Stimulated activated naive CD8-positive, alpha-beta T cell treated with anti-CD3 and anti-CD28 coated beads, Interleukin-15, Interleukin-2, amounts not matched to agents 100 U/mL and 50 U/mL, for 24 hours (primary cell): ENCODE results near the gene PSMD9.
A peak's percentile ranks its signal among the peaks of the same experiment; 100 is the strongest.
"Not testable (repeated sequence)": the region's sequence is repeated elsewhere in the genome, so short reads cannot be mapped to it uniquely, and the experiment has no call there.

Experiments
- ATAC-seq: fragments of 150-1000 bp; cut with Tn5 transposase; one replicate; pipeline ENCODE4 v1.10.0; 2021
- DNase-seq: peaks from one replicate; pipeline ENCODE4 v3.0.0; 2021

Gene PSMD9

DNA sequence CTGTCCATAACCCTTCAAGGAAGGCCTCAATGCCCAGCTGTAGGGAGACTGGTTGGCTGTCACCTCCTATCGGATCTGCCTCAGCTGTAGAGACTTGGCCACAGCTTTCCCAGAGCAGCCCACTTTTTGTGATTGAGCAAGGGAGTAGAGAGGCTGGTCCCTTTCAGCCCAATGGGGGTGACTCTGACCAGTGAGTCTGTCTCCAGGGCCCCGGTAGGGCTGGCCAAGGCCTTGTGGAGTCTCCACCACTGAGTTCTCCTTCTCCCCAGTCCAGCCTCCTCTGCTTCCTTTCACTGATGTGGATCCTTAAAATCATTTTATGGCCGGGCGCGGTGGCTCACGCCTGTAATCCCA lies 15.4 kb upstream of the PSMD9 start:
- ATAC-seq (no peak), DNase-seq (no peak)

DNA sequence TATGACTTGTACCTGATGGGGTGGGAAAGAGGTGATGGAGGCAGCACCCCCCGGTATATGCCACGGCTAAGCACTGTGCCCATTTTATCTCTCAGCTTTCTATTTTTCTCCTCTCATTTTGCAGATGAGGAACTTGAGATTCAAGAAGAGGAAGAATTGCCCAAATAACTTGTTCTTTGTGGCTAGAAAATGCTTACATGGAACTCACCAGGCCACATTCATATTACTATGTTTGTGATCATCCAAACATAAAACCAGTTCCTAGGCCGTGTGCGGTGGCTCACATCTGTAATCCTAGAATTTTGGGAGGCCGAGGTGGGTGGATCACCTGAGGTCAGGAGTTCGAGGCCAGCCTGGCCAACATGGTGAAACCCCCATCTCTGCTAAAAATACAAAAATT lies 14.5 kb upstream of the PSMD9 start:
- ATAC-seq = no peak

DNA sequence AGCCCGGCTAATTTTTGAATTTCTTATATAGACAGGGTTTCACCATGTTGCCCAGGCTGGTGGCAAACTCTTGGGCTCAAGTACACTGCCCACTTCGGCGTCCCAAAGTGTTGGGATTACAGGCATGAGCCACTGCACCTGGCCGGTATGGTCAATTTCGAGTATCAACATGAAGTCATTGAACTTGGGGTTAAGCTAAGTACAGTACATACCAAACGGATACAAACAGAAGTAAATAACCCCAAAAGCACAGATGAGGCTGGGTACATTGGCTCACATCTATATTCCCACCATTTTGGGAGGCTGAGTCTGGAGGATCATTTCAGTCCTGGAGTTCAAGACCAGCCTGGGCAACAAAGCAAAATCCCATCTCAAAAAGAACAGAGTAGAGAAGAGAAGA lies 13.0 kb upstream of the PSMD9 start:
- ATAC-seq (no peak), DNase-seq (no peak)

More for the DNA sequence above, 14.5 kb upstream of the PSMD9 start:
- no peak for DNase-seq

DNA sequence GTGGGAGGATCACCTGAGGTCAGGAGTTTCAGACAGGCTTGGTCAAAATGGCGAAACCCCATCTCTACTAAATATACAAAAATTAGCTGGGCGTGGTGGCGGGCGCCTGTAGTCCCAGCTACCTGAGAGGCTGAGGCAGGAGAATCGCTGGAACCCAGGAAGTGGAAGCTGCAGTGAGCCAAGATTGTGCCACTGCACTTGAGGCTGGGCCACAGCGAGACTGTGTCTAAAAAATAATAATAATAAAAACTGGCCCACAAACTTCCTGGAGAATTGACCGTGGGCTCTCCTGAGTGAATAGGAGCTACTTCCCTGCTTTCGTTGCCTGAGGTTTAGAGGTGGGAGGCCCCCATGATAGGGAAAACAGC lies 12.5 kb upstream of the PSMD9 start:
- DNase-seq, ATAC-seq: not testable (repeated sequence)

DNA sequence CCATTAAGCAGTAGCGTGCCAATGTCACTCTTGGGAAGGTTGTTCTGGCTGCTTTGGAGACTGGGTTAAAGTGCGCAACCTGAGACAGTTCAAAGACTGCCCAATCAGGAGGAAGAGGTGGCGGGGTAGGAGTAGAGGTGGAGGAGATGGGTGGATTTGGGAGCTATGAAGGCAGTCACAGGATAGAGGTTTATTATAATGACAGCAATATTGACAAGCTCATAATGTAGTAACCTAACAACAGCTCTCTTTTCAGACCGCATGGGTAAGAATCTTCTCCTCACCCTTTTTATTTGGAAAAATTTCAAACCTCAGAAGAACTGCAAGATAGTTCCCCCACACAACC lies 5.3 kb upstream of the PSMD9 start:
- DNase-seq (no peak), ATAC-seq (no peak)

DNA sequence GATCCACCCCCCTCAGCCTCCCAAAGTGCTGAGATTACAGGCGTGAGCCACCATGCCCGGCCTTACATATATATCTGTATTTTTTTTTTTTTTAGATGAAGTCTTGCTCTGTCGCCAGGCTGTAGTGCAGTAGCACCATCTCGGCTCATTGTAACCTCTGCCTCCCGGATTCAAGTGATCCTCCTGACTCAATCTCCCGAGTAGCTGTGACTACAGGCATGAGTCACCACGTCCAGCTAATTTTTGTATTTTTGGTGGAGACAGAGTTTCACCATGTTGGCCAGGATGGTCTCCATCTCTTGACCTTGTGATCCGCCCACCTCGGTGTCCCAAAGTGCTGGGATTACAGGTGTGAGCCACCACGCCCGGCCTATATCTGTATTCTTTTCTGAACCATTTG lies 3.5 kb upstream of the PSMD9 start:
- ATAC-seq = not testable (repeated sequence)

DNA sequence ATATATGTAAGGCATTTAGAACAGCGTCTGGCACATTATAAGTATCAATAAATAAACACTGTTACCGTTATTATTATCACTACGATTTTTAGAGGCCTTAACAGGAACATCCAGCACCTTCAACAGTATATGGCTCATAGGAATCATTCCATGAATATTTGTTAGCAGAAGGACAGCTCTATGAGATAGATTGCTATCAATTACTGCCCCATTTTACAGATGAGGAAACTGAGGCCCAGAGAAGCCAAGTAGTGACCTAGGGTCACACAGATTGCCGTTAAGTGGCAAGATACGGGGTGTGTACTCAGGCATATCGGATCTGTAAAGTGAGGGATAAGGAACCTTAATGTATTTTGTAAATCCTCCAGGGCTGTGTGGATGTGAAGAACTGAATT lies 510 bp upstream of the PSMD9 start:
- DNase-seq (no peak), ATAC-seq (no peak)

More for the DNA sequence above, 3.5 kb upstream of the PSMD9 start:
- DNase-seq = not testable (repeated sequence)

DNA sequence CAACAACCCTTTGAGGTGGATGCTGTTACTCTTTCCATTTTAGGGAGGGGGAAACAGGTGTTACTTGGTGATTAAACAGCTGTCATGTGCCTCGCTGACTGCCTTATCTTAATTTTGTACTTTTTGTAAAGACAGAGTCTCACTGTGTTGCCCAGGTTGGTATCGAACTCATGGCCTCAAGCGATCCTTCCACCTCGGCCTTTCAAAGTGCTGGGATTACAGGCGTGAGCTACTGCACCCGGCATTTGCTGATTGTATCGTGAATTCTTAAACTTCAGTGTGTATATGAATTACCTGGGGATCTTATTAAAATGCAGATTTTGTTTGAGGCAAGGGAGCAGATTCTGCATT lies 659 bp downstream of the PSMD9 start:
- DNase-seq (peak; percentile 25), ATAC-seq (no peak)

DNA sequence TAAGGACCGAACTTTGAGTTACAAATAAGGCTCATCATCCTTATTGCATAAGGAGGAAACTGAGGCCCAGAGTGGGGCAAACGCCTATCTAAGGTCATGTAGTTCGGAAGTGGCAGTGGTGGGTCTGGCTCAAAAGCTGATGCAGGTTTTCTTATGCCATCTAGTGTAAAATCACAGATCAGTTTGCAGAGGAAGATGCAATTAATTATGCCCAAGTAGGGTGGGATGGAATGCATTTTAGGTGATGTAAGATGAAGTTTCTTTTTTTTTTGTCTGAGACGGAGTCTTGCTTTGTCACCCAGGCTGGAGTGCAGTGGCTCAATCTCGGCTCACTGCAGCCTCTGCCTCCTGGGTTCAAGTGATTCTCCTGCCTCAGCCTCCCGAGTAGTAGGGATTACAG lies 1.1 kb downstream of the PSMD9 start:
- not testable (repeated sequence) for ATAC-seq, DNase-seq

DNA sequence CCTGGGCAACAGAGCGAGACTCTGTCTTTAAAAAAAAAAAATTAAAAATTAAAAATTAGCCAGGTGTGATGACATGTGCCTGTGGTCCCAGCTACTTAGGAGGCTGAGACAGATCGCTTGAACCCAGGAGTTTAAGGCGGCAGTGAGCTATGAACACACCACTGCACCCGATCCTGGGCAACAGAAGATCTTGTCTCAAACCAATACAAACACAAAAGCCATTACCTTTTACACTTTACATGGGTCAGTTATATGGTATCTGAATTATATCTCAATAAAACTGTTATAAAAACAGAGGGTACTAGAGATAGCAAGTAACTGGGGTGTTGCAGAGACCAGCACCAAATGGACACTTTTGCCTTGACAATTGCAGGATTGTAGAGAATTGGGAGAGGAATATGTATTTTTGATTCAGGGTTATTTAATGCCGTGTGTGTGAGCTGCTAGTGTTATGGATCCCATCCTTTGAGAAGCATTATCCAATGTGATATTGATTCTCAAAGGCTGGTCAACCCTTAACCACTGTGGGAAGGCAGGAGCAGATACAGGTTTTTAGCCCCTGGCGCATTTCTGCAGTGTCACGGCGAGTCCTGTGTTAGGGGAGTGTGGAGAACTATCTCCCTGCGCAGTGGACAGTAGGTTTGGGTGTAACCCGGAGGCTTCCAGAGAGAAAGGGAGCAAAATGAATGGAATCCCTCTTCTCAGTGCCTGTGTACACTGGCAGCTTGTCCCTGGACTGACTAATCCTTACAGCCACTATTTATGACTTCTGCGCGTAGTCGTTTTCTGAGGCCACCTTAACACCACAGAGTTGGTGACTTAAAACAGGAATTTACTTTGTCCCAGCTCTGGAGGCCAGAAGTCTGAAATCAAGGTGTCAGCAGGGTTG lies 4.3 kb downstream of the PSMD9 start:
- ATAC-seq = no peak
- no peak for DNase-seq

DNA sequence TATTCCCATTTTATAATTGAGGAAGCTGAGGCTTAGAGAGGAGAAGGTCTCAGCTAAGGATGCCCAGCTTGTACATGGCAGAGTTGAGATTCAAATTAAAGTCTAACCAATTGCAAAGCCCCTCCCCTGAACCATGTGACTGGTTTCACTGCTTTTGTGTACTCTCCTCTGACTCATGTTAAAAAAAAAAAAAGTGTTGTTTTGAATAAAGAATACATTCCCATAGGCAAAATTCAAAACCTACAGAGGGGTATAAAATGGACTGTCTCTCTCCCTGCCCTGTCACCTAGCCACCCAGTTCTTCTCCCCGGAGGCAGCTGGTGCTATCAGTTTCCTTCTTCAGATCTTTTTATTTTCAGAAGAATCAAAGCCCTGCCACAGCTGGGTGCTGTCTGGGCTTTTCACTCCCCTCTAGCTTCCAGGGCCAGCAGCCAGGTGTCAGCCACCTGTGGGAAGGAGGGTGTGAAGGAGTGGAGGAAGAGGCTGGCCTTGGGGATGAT lies 5.4 kb downstream of the PSMD9 start:
- peak; percentile 66 for ATAC-seq
- DNase-seq = no peak

DNA sequence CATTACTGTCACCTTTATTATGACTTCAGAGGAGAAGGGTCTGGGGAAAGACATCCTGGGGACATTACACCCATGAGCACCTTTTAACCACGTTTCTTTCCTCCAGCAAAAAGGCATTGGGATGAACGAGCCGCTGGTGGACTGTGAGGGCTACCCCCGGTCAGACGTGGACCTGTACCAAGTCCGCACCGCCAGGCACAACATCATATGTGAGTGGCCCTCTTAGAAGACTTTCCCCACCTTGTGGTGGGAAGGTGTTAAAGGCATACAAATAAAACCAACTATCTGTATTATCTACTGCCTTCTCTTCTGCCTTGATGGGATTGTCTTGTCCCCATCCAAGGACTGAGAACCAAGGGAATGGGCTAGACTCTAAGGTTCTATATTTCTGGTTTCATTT lies 6.0 kb downstream of the PSMD9 start:
- ATAC-seq (no peak), DNase-seq (no peak)

DNA sequence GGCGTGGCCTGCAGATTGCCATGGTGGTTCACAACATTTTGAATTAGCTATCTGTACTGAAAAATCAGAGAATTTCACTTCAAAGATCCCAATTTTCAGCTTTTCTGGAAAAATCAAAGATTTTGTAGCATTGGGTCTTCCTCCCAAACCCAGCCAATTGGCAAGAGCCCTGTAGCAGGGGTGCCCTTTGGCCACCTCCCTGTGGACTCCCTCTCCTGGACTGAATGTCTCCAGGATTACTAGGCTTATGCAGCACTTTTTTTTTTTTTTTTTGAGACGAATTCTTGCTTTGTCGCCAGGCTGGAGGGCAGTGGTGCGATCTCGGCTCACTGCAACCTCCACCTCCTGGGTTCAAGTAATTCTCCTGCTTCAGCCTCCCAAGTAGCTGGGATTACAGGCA lies 9.7 kb downstream of the PSMD9 start:
- ATAC-seq = no peak
- DNase-seq = no peak

DNA sequence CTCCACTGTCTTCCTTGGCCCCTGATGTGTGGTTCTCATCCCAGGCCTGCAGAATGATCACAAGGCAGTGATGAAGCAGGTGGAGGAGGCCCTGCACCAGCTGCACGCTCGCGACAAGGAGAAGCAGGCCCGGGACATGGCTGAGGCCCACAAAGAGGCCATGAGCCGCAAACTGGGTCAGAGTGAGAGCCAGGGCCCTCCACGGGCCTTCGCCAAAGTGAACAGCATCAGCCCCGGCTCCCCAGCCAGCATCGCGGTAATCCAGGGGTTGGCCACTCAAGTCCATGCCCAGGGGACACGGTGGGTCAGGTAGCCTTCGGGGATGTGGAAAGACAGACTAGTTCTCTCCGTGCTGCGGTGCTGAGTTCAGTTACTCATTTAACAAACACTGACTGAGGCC lies 11.0 kb downstream of the PSMD9 start:
- DNase-seq (no peak), ATAC-seq (no peak)

DNA sequence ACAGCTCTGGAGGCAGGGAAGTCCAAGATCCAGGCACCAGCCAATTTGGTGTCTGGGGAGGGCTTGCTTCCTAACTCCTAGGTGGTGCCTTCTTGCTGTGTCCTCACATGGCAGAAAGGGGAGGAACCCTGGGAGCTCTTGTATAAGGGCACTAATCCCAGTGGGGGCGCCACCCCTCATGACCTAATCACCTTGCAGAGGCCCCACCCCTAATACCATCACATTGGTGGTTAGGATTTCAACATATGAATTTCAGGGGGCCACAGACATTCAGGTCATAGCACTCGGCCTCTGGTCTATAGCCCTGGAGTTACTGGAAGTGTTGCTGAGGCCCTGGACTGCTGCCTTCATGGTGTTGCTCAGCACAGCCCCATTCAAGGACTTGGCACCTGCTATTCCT lies 14.6 kb downstream of the PSMD9 start:
- ATAC-seq (peak; percentile 28), DNase-seq (no peak)

DNA sequence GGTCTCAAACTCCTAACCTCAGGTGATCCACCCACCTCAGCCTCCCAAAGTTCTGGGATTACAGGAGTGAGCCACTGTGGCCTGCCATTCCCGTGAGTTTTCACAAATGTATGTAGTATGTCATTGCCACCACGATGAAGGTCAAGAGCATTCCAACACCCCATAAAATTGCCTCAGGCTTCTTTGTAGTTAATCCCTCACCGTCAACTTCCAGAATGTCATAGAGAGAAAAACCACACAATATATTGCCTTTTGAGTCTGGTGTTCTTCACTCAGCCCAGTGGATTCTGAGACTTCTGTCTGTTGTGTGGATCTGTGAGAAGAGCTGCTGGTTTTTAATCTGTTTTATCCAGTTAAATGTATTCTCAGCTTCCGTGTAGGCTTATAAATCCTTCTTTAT lies 17.2 kb downstream of the PSMD9 start:
- ATAC-seq = no peak

DNA sequence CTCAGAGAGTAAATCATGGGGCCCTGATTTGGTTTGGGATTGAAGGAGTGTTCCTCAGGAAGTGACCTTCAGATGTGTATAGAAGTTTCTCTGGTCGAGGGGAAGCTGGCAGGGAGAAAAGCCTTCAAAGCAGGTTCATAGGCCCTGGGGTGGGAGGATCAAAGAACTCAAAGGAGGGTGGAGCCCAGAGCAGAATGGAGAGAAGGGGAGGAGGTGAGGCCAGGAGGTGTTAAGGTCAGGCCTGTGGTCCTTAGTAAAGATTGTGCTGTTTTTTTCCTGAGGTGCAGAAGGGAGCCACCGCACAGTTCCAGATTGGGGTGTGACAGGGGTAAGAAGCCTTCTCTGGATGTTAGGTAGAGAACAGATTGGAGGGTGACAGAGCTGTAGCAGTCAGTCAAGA lies 20.1 kb downstream of the PSMD9 start:
- peak; percentile 51 for ATAC-seq
- DNase-seq = no peak

More for the DNA sequence above, 17.2 kb downstream of the PSMD9 start:
- no peak for DNase-seq

DNA sequence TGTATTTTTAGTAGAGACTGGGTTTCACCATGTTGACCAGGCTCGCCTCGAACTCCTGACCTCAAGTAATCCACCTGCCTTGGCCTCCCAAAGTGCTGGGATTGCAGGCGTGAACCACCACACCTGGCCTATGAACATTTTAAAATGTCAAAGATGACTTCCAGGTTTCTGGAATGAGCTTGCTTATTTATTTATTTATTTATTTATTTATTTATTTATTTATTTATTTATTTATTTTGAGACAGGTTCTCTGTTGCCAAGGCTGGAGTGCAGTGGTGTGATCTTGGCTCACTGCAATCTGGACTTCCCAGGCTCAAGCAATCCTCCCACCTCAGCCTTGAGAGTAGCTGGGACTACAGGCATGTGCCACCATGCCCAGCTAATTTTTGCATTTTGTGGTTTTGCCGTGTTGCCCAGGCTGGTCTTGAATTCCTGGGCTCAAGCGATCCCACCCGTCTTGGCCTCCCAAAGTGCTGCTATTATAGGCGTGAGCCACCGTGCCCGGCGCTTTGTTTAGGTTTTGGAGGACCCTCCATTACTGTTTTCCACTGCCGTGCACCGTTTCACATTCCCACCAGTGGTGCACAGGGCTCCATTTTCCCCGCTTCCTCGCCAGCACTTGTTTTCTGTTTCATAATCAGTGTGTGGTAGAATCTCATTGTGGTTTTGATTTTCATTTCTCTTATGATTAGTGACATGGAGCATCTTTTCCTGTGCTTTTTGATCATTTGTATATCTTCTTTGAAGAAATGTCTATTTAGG lies 23.4 kb downstream of the PSMD9 start:
- ATAC-seq (peak; percentile 49), DNase-seq (peak; percentile 31)

DNA sequence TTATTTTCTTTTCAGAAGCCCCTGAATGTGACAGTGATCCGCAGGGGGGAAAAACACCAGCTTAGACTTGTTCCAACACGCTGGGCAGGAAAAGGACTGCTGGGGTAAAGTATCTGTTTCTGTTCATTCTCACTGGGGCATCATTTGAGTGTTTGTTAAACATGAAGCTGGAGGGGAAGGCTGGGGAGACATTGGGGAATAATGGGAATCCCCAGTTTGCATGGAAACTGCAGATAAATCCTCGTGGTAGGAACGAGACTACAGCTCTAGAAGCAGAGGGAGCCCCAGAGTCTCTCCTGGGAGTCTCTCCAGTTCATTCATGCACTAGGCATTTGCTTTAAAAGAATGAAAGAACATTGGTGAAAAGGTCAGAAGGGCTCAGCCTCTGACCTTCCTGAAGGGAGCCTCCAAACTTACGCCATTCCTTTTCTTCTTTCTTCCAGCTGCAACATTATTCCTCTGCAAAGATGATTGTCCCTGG lies 27.3 kb downstream of the PSMD9 start:
- ATAC-seq (no peak), DNase-seq (no peak)

DNA sequence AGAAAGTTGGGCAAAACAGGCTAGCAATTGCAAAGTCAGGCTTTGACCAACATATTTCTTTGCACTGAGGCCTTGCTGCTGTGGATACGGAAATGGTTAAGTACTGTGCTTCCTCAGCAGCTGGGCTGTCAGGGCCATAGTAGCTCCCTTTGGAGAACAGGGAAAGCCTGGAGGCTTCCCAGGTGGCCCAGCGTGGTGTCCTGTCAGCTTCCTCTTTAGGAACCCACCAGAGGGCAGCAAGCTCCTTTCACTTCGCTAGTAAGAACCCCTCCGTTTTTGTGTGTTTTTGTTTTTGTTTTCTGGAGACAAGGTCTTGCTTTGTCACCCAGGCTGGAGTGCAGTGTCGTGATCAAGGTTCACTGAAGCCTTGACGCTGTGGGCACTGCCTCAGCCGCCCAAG lies 28.1 kb downstream of the PSMD9 start:
- no peak for DNase-seq
- ATAC-seq = no peak

DNA sequence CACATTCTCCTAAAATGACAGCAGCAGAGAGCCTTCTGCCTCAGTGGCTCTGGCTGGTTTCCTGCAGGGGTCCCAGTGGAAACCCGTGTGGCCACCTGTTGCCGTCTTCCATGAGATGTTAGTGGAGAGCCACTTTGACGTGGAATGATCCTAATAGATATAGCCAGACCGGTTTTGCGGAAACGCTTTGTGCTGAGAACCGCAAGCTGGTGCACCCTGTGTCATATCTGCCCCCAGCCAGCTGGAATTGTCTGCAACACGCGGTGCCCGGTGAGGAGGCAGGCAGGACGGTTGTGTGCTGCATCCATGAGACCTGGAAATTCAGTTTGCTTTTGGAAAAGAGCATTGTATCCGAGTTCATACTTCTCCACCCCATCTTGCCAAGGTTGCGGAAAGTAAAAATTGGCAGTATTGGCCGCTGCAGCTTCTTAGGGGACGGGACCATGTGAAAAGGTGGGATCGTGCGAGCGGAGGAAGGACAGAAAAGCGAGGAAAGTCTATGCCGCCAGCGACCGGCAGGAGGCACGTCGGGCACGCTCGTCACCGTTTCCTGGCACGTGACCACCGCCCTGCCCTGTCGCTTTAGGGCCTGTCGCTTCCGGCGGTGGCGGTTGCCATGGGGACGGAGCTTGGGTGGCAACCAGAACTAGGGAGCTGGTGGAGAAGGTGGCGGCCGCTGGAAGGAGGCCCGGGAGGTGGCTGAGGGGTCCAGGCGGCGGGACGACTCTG lies 29.5 kb downstream of the PSMD9 start, which contains the start of gene CFAP251:
CFAP251 (plus strand) TSS at position 643 of the 729 bp plus-strand sequence. CDS start 2,714 bp downstream, outside the sequence.
- peak; percentile 98 for ATAC-seq
- DNase-seq = peak; percentile 97

DNA sequence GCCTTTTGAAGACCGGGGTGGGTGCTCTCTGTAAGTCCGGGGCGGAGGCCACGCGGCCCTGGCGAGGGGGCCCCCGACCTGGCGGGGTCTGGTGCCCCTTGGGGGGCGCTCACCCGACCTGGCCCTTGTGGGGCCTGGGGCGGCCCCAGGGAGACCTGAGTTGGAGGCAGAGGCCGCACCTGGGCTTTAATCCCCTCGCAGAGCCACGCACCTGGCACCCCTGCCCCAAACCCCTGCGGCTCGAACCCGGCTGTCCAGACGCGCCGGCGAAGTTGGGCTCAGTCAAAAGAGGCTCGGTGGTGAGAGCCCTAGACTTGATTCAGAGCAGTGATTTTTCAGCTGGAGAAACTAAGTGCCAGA lies 30.1 kb downstream of the PSMD9 start:
- ATAC-seq = no peak
- peak; percentile 9 for DNase-seq

DNA sequence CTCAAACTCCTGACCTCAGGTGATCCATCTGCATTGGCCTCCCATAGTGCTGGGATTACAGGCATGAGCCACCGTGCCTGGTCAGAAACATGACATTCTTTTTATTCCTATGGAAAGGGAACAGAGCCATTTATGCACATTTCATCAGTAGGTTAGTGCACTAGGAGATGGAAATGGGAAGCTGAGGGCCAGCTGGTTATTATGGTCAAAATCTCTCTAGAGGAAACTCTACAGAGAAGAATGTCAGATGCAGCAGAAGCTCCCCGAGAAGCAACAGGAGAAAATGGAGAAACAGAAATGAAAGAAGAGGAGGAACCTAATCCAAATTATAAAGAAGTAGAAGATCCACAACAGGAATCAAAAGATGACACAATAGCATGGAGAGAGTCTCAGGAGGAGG lies 32.5 kb downstream of the PSMD9 start:
- DNase-seq (no peak), ATAC-seq (no peak)
